Hepatocyte (in vitro differentiated cells): ENCODE results near the gene KRT27. TPM values are rescaled to one million over a fixed set of nuclear protein-coding genes. Genes with fewer than 3 reads are reported as not detected.

Experiments used
- DNase-seq: peaks from one replicate; pipeline ENCODE4 v3.0.0-alpha.2; 2016; ENCODE audit warnings: low spot score
- H2AFZ ChIP-seq: fragments of 200-600 bp; sonication (generic); 2 replicates; pipeline ENCODE4 v1.6.0; 2016; ENCODE audit warnings: antibody characterized with exemption, mild to moderate bottlenecking
- H3K27ac ChIP-seq: fragments of 200-600 bp; sonication (generic); 2 replicates; pipeline ENCODE4 v1.5.1; 2016; ENCODE audit warnings: mild to moderate bottlenecking
- H3K27me3 ChIP-seq: fragments of 200-600 bp; sonication (generic); 2 replicates; pipeline ENCODE4 v1.6.1; 2016
- H3K36me3 ChIP-seq: fragments of 200-600 bp; sonication (generic); replicated peaks from 2 replicates; pipeline ENCODE4 v1.5.1; 2016; ENCODE audit warnings: low read depth; ENCODE audit not compliant: insufficient read depth
- H3K4me1 ChIP-seq: fragments of 200-600 bp; sonication (generic); 2 replicates; pipeline ENCODE4 v1.5.1; 2016; ENCODE audit warnings: mild to moderate bottlenecking, moderate library complexity; ENCODE audit not compliant: insufficient read depth
- H3K4me2 ChIP-seq: fragments of 200-600 bp; sonication (generic); 2 replicates; pipeline ENCODE4 v1.6.0; 2016
- H3K4me3 ChIP-seq: fragments of 200-600 bp; sonication (generic); 2 replicates; pipeline ENCODE4 v1.5.1; 2016; ENCODE audit warnings: mild to moderate bottlenecking
- H3K79me2 ChIP-seq: fragments of 200-600 bp; sonication (generic); 2 replicates; pipeline ENCODE4 v1.6.0; 2017; ENCODE audit warnings: mild to moderate bottlenecking
- H3K9me2 ChIP-seq: fragments of 200-600 bp; sonication (generic); replicated peaks from 2 replicates; pipeline ENCODE4 v1.6.0; 2017; ENCODE audit warnings: mild to moderate bottlenecking; ENCODE audit not compliant: insufficient read depth
- H3K9me3 ChIP-seq: fragments of 200-600 bp; sonication (generic); 2 replicates; pipeline ENCODE4 v1.5.1; 2016; ENCODE audit warnings: low read depth, mild to moderate bottlenecking
- H4K20me1 ChIP-seq: fragments of 200-600 bp; sonication (generic); 2 replicates; pipeline ENCODE4 v1.6.0; 2016; ENCODE audit warnings: mild to moderate bottlenecking; ENCODE audit not compliant: insufficient read depth, poor library complexity, severe bottlenecking
- EZH2 ChIP-seq: fragments of 200-600 bp; sonication (generic); IDR thresholded peaks from 2 replicates; pipeline ENCODE4 v1.6.1; 2016; ENCODE audit warnings: antibody characterized with exemption, mild to moderate bottlenecking, borderline replicate concordance
- EZH2phosphoT487 ChIP-seq: fragments of 200-600 bp; sonication (generic); IDR thresholded peaks from one replicate; pipeline ENCODE4 v1.6.1; 2018; ENCODE audit warnings: antibody characterized with exemption, mild to moderate bottlenecking, low read depth, moderate library complexity; ENCODE audit not compliant: unreplicated experiment, severe bottlenecking
- WGBS: methylation state at CpG from one replicate; pipeline ENCODE4 v1.1.6; 2016; ENCODE audit warnings: low lambda C conversion rate; ENCODE audit errors: missing lambda C conversion rate; 5-methylcytosine and 5-hydroxymethylcytosine counted together
- polyA plus RNA-seq: library from polyadenylated mRNA; unstranded; fragments of >200 nt; fragmentation: Nextera tagmentation; extraction: Ambion mirVana; gene quantifications from 2 replicates; pipeline ENCODE4 v1.2.1, GENCODE V29; 2016
- total RNA-seq: library from RNA; depleted of rRNA; stranded (reverse); fragments of >200 nt; gene quantifications from 2 replicates; pipeline ENCODE4 v1.2.3, GENCODE V29; 2014
- TF ChIP-seq, protein P1 (sequence below): fragments of 200-600 bp; sonication (generic); IDR thresholded peaks from 2 replicates; pipeline ENCODE4 v1.5.1; 2016; ENCODE audit warnings: antibody characterized with exemption, mild to moderate bottlenecking; ENCODE audit not compliant: poor library complexity

The KRT27 gene
- total and polyA plus RNA-seq, 2 experiments from 2014 or later = not detected

DNA sequence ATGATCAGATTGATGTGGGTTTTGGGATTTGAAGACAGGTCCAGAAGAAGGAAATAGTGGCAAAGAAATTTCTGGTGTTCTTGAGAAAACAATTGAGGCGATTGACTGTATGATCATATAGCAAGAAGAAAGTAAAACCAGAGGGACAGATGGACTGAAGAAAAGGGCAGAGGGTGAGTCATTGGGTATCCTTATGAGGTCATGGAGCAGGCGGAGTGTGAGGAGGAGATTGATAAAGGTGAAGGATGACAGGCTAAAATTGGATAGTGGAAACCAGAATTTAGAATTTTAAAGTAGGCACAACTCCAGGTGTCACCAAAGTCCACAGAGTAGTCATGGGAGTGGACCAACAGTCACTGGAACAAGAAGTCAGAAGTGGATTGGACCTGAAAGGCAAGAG, 18.8 kb upstream of the KRT27 start:
- Histone ChIP-seq H3K27ac (no peak overlapping the region), H3K27me3 (peaks cover 37% of the 10 kb centered on the region), H3K4me3 (no peak overlapping the region), H3K9me2 (no peaks in the 10 kb centered on the region), H3K79me2 (no peaks in the 10 kb centered on the region), H3K36me3 (no peaks in the 10 kb centered on the region), H3K4me1 (no peaks in the 10 kb centered on the region), H3K9me3 (no peaks in the 10 kb centered on the region), H2AFZ (no peak overlapping the region), H3K4me2 (no peak overlapping the region), H4K20me1 (no peaks in the 10 kb centered on the region)
- TF ChIP-seq, protein P1, sequence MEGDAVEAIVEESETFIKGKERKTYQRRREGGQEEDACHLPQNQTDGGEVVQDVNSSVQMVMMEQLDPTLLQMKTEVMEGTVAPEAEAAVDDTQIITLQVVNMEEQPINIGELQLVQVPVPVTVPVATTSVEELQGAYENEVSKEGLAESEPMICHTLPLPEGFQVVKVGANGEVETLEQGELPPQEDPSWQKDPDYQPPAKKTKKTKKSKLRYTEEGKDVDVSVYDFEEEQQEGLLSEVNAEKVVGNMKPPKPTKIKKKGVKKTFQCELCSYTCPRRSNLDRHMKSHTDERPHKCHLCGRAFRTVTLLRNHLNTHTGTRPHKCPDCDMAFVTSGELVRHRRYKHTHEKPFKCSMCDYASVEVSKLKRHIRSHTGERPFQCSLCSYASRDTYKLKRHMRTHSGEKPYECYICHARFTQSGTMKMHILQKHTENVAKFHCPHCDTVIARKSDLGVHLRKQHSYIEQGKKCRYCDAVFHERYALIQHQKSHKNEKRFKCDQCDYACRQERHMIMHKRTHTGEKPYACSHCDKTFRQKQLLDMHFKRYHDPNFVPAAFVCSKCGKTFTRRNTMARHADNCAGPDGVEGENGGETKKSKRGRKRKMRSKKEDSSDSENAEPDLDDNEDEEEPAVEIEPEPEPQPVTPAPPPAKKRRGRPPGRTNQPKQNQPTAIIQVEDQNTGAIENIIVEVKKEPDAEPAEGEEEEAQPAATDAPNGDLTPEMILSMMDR = no peak
- TF ChIP-seq EZH2 (no peak), EZH2phosphoT487 (no peak)
- no peak for DNase-seq
- WGBS = 62% methylated on average over 2 of the region's 2 CpGs

DNA sequence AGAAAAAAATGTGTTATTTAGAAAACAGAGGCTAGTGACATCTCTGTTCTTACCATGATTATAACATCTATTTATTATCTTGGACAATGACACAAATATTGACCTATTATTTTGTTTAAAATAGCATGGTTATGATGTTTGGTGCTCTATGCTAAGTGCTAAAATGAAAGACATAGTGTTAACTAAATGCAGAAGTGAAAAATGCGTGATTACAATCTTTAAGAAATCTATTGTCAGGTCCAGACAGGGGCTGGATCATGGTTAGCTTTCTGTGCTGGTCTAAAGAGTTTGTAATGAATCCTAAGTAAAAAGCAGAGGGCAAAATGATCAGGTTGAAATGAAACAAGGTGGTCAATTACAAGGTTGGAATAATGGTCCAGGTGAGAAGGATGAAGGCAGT, 18.0 kb upstream of the KRT27 start:
- H4K20me1 ChIP-seq = no peaks in the 10 kb centered on the region
- no peak overlapping the region for H3K4me3 ChIP-seq
- no peak overlapping the region for H3K27ac ChIP-seq
- H3K27me3 ChIP-seq = peaks cover 37% of the 10 kb centered on the region
- no peak overlapping the region for H3K4me2 ChIP-seq
- TF ChIP-seq EZH2 = no peak
- TF ChIP-seq, protein P1 = no peak
- TF ChIP-seq EZH2phosphoT487 = no peak
- H3K4me1 ChIP-seq = no peaks in the 10 kb centered on the region
- 70% methylated on average over 1 of the region's 1 CpG for WGBS
- H2AFZ ChIP-seq = no peak overlapping the region
- DNase-seq = no peak
- no peaks in the 10 kb centered on the region for H3K79me2 ChIP-seq
- H3K9me3 ChIP-seq = no peaks in the 10 kb centered on the region
- no peaks in the 10 kb centered on the region for H3K36me3 ChIP-seq
- H3K9me2 ChIP-seq = no peaks in the 10 kb centered on the region

DNA sequence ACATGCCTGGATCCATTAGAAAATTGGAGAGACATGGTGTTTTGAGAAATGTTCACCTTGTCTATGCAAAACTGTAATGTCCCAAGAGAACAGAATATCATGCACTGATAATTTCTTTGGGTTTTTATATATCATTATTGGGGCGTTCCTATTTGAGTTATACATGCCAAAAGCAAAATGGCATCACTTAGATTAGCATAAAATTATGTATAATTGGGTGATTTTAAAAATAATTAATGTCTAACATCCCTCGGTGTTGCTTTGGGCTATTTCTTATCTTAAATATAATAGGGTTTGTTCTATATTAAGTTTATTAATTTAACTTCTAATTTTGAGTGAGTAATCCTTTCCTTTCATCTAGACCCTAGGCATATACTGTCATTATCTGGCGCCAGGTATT, 17.5 kb upstream of the KRT27 start, which contains the start of gene KRT28:
TSS of gene KRT28 (minus strand) at position 101 of the 400 bp plus-strand sequence. CDS start at position 35, 66 bp downstream.
- H3K4me1 ChIP-seq = no peaks in the 10 kb centered on the region
- DNase-seq = no peak
- no peak within 1 kb of the TSS for H2AFZ ChIP-seq
- no peak within 1 kb of the TSS for H3K4me2 ChIP-seq
- peaks cover 37% of the 10 kb centered on the region for H3K27me3 ChIP-seq
- no peaks in the 10 kb centered on the region for H3K9me2 ChIP-seq
- H3K36me3 ChIP-seq = no peaks in the 10 kb centered on the region
- TF ChIP-seq, protein P1 = no peak
- TF ChIP-seq EZH2 = no peak
- no peak for TF ChIP-seq EZH2phosphoT487
- H3K9me3 ChIP-seq = no peaks in the 10 kb centered on the region
- no peaks in the 10 kb centered on the region for H3K79me2 ChIP-seq
- H3K4me3 ChIP-seq = no peak within 1 kb of the TSS
- H4K20me1 ChIP-seq = no peaks in the 10 kb centered on the region
- H3K27ac ChIP-seq = no peak within 1 kb of the TSS
- WGBS = 71% methylated on average over 3 of the region's 3 CpGs

DNA sequence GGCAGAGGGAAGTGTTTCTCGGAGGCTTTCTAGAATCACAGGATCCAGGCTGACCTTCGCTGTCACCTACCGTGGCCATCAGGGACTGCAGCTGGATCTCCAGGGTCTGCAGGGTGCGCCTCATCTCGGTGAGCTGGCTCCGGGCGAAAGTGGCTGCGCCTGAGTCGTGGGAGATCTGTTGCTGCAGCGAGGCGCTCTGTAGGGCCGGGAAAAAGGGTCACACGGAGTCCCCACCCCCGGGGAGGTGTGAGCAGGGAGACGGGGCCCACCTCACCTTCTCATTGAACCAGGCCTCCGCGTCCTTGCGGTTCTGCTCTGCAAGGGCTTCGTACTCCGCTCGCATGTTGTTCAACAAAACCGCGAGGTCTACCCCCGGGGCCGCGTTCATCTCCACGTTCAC, 14.5 kb upstream of the KRT27 start:
- Histone ChIP-seq H3K9me2 (no peaks in the 10 kb centered on the region), H3K4me1 (no peaks in the 10 kb centered on the region), H3K4me2 (no peak overlapping the region), H3K9me3 (no peaks in the 10 kb centered on the region), H3K27ac (no peak overlapping the region), H3K4me3 (no peak overlapping the region), H3K79me2 (no peaks in the 10 kb centered on the region), H2AFZ (no peak overlapping the region), H3K27me3 (peaks cover 43% of the 10 kb centered on the region), H4K20me1 (no peaks in the 10 kb centered on the region), H3K36me3 (no peaks in the 10 kb centered on the region)
- TF ChIP-seq, protein P1 = no peak
- TF ChIP-seq EZH2phosphoT487 (no peak), EZH2 (no peak)
- 85% methylated on average over 27 of the region's 27 CpGs for WGBS
- no peak for DNase-seq
